ENCODE results near the gene ZFHX3. TPM values are rescaled to one million over a fixed set of nuclear protein-coding genes. Genes with fewer than 3 reads are reported as not detected.

Gene ZFHX3
- total and polyA plus RNA-seq, 10 of the 15 experiments (the other 5 are each of a cell fraction or from before 2014, with no cell fraction given), result 0.68 to 8.6 (median 2.0) TPM

DNA sequence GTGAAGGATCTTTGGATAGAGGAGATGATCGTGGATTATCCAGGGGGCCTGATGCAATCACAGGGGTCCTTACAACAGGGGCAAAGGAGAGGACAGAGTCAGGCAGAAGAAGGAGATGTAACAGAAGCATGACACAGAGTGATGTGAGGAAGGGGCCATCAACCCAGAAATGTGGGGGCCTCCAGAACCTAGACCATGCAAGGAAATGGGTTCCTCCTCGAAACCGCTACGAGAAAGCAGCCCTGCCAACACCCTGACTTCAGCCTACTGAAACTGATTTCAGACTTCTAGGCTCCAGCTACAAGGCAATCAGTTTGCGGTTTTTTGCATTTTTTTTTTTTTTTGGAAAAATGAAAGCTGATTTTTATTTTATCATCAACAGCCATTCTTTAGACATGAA, 34.0 kb downstream of the ZFHX3 start:
- Histone ChIP-seq H3K27me3 (replicated peaks in 1 of 2; ENCODE audit: control insufficient read depth in 2 of 2, insufficient read depth in 2 of 2, low read length in 1 of 2) (no peaks in the 10 kb centered on the region), H3K27ac (ENCODE audit: control insufficient read depth, insufficient read depth) (no peak overlapping the region), H2AFZ (ENCODE audit: control insufficient read depth, low read depth, low read length) (no peak overlapping the region), H3K9me3 (replicated peaks; ENCODE audit: control insufficient read depth, insufficient read depth, low read length) (no peaks in the 10 kb centered on the region), H3K4me2 (ENCODE audit: control insufficient read depth, insufficient read depth) (no peak overlapping the region), H4K20me1 (ENCODE audit: control insufficient read depth, insufficient read depth) (no peaks in the 10 kb centered on the region), H3K4me1 (ENCODE audit: control insufficient read depth, insufficient read depth, low read length) (peaks cover 20% of the 10 kb centered on the region), H3K9ac (ENCODE audit: control insufficient read depth, insufficient read depth, low read length) (no peak overlapping the region), H3K36me3 (ENCODE audit: control insufficient read depth in 2 of 2, insufficient read depth in 2 of 2, low read length in 1 of 2) (no peaks in the 10 kb centered on the region), H3K79me2 (ENCODE audit: control insufficient read depth, insufficient read depth, low read length) (peaks cover 8% of the 10 kb centered on the region), H3K4me3 (no peak overlapping the region)
- SMC1A ChIA-PET (ENCODE audit: uncharacterized antibody, unreplicated experiment), result no interaction called here
- FAIRE-seq (no peak), ATAC-seq (no peak), DNase-seq (ENCODE audit: low read depth, low spot score) (no peak)
- RAD21 ChIA-PET (ENCODE audit: unreplicated experiment), result no interaction called here
- WGBS (ENCODE audit: insufficient coverage, insufficient replicate concordance, low lambda C conversion rate, missing lambda C conversion rate), result 96% methylated on average over 5 of the region's 5 CpGs
- no TSS peak for BruUV-seq (replicated peaks)
- POLR2A ChIA-PET, result interaction anchor here (0.7 kb wide), 1 partner anchor 40 kb away, joined by 4 read pairs; no protein-coding TSS in a partner anchor
- TF ChIP-seq, protein P1, sequence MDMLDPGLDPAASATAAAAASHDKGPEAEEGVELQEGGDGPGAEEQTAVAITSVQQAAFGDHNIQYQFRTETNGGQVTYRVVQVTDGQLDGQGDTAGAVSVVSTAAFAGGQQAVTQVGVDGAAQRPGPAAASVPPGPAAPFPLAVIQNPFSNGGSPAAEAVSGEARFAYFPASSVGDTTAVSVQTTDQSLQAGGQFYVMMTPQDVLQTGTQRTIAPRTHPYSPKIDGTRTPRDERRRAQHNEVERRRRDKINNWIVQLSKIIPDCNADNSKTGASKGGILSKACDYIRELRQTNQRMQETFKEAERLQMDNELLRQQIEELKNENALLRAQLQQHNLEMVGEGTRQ (IDR thresholded peaks at IDR 0.05; ENCODE audit: borderline replicate concordance, low read depth, low read length), result no peak
- in situ Hi-C loops (cut with MboI), result no loop called here
- intact Hi-C loops (cut with micrococcal nuclease; ENCODE audit: unreplicated experiment), result no loop called here
- CTCF ChIA-PET, result interaction anchor here (1.1 kb wide), 1 partner anchor 182 kb away, joined by 3 read pairs; no protein-coding TSS in a partner anchor

DNA sequence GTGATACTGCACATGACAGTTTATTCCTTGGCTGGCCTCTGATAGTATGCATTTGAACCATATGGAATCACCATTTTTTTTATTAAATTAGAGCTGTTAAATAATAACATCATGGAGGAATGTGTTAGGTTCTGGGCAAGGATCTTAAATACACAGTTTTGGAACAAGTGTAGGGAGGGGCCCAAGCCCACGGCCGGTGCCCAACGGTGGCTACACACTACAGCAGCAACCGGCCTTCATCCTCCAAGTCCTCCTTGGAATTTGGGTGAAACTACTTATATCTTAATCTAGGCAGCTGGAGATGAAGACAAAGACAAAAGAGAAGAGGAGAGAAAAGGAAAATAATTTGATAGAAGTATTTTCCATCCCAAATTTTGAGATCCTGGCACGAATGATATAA, 35.6 kb downstream of the ZFHX3 start:
- intact Hi-C loops (cut with micrococcal nuclease; ENCODE audit: unreplicated experiment) (no loop called here), in situ Hi-C loops (cut with MboI) (no loop called here)
- H3K9me3 ChIP-seq (replicated peaks; ENCODE audit: control insufficient read depth, insufficient read depth, low read length), result no peaks in the 10 kb centered on the region
- no TSS peak for BruUV-seq (replicated peaks)
- DNase-seq (ENCODE audit: low read depth, low spot score) (no peak), FAIRE-seq (no peak), ATAC-seq (no peak)
- no peak overlapping the region for H3K27ac ChIP-seq (ENCODE audit: control insufficient read depth, insufficient read depth)
- H3K79me2 ChIP-seq (ENCODE audit: control insufficient read depth, insufficient read depth, low read length), result peaks cover 6% of the 10 kb centered on the region
- H3K4me1 ChIP-seq (ENCODE audit: control insufficient read depth, insufficient read depth, low read length), result peaks cover 18% of the 10 kb centered on the region
- H4K20me1 ChIP-seq (ENCODE audit: control insufficient read depth, insufficient read depth), result no peaks in the 10 kb centered on the region
- CTCF ChIA-PET, result interaction anchor here (0.6 to 1.2 kb wide), 6 partner anchors 10 to 883 kb away, joined by 3 to 5 read pairs (median 3); no protein-coding TSS in a partner anchor
- RAD21 ChIA-PET (ENCODE audit: unreplicated experiment), result interaction anchor here (0.6 to 1.6 kb wide), 3 partner anchors 14 to 180 kb away, joined by 3 to 6 read pairs (median 5); no protein-coding TSS in a partner anchor
- 96% methylated on average over 5 of the region's 5 CpGs for WGBS (ENCODE audit: insufficient coverage, insufficient replicate concordance, low lambda C conversion rate, missing lambda C conversion rate)
- H3K4me2 ChIP-seq (ENCODE audit: control insufficient read depth, insufficient read depth), result no peak overlapping the region
- no peak overlapping the region for H2AFZ ChIP-seq (ENCODE audit: control insufficient read depth, low read depth, low read length)
- no peaks in the 10 kb centered on the region for H3K27me3 ChIP-seq (replicated peaks in 1 of 2; ENCODE audit: control insufficient read depth in 2 of 2, insufficient read depth in 2 of 2, low read length in 1 of 2)
- H3K4me3 ChIP-seq, result no peak overlapping the region
- H3K36me3 ChIP-seq (ENCODE audit: control insufficient read depth in 2 of 2, insufficient read depth in 2 of 2, low read length in 1 of 2), result no peaks in the 10 kb centered on the region
- SMC1A ChIA-PET (ENCODE audit: uncharacterized antibody, unreplicated experiment), result interaction anchor here (0.7 to 1.5 kb wide), 4 partner anchors 17 to 35 kb away, joined by 3 to 5 read pairs (median 4); no protein-coding TSS in a partner anchor
- POLR2A ChIA-PET, result interaction anchor here (1.4 kb wide), 1 partner anchor 24 kb away, joined by 4 read pairs; no protein-coding TSS in a partner anchor
- TF ChIP-seq FOXK2 (IDR thresholded peaks at IDR 0.05) (no peak), ZNF274 (IDR thresholded peaks at IDR 0.05; ENCODE audit: insufficient read depth, insufficient read length) (no peak), HDGF (IDR thresholded peaks at IDR 0.05) (no peak)
- TF ChIP-seq, protein P2, sequence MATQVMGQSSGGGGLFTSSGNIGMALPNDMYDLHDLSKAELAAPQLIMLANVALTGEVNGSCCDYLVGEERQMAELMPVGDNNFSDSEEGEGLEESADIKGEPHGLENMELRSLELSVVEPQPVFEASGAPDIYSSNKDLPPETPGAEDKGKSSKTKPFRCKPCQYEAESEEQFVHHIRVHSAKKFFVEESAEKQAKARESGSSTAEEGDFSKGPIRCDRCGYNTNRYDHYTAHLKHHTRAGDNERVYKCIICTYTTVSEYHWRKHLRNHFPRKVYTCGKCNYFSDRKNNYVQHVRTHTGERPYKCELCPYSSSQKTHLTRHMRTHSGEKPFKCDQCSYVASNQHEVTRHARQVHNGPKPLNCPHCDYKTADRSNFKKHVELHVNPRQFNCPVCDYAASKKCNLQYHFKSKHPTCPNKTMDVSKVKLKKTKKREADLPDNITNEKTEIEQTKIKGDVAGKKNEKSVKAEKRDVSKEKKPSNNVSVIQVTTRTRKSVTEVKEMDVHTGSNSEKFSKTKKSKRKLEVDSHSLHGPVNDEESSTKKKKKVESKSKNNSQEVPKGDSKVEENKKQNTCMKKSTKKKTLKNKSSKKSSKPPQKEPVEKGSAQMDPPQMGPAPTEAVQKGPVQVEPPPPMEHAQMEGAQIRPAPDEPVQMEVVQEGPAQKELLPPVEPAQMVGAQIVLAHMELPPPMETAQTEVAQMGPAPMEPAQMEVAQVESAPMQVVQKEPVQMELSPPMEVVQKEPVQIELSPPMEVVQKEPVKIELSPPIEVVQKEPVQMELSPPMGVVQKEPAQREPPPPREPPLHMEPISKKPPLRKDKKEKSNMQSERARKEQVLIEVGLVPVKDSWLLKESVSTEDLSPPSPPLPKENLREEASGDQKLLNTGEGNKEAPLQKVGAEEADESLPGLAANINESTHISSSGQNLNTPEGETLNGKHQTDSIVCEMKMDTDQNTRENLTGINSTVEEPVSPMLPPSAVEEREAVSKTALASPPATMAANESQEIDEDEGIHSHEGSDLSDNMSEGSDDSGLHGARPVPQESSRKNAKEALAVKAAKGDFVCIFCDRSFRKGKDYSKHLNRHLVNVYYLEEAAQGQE (IDR thresholded peaks at IDR 0.05; ENCODE audit: low read depth, low read length), result no peak
- TF ChIP-seq, protein P3, sequence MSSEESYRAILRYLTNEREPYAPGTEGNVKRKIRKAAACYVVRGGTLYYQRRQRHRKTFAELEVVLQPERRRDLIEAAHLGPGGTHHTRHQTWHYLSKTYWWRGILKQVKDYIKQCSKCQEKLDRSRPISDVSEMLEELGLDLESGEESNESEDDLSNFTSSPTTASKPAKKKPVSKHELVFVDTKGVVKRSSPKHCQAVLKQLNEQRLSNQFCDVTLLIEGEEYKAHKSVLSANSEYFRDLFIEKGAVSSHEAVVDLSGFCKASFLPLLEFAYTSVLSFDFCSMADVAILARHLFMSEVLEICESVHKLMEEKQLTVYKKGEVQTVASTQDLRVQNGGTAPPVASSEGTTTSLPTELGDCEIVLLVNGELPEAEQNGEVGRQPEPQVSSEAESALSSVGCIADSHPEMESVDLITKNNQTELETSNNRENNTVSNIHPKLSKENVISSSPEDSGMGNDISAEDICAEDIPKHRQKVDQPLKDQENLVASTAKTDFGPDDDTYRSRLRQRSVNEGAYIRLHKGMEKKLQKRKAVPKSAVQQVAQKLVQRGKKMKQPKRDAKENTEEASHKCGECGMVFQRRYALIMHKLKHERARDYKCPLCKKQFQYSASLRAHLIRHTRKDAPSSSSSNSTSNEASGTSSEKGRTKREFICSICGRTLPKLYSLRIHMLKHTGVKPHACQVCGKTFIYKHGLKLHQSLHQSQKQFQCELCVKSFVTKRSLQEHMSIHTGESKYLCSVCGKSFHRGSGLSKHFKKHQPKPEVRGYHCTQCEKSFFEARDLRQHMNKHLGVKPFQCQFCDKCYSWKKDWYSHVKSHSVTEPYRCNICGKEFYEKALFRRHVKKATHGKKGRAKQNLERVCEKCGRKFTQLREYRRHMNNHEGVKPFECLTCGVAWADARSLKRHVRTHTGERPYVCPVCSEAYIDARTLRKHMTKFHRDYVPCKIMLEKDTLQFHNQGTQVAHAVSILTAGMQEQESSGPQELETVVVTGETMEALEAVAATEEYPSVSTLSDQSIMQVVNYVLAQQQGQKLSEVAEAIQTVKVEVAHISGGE (CRISPR knock-in tag; IDR thresholded peaks at IDR 0.05), result no peak
- no peak overlapping the region for H3K9ac ChIP-seq (ENCODE audit: control insufficient read depth, insufficient read depth, low read length)
